GM19025 (cell line): Measurements from ENCODE around the gene STT3A.
"Not testable (repeated sequence)": the region's sequence is repeated elsewhere in the genome, so short reads cannot be mapped to it uniquely, and the experiment has no call there.

Experiments
- ATAC-seq: cut with Tn5 transposase; IDR thresholded peaks from one replicate; pipeline ENCODE4 v1.9.1; 2021; ENCODE audit warnings: mild to moderate bottlenecking, low read depth, moderate library complexity; ENCODE audit not compliant: unreplicated experiment

Gene STT3A

DNA sequence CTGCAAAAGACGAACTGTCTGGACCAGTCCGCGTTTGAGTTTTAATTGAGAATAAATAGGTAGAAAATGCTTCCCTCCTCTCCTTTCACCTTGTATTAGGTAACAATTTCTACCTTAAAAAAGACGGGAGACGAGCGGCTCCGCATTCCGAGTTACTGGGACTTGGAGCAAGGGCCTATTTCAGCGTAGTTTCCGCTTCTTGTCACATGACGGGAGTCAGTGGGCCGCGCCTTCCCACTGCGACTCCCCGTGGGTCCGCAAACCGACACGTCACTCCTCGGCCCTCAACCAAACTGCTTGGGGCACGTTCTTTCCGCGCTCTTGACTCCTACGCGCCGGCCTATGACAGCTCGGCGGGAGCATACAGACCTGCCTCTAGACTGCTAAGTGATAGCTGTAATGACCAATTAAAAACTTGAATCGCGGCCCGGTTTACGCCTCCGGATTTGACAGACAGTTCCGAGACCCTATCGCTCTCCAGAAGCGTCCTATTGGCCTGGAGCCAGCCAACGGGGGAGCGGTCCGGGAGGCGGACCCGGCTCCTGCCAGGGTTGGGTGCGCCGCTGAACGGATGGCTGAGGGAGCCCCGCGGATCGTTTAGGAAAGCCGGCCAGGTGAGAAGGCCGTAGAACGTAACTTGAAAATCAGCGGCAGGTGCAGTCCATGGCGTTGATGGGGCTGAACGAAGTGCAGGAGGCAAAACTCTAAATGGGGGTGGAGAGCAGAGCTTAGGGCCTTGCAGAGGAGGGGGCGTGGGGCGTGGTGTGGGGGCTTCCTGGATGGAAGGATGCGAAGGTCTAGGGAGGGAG, at the start of gene STT3A:
STT3A (plus strand) TSS at position 548 of the 809 bp plus-strand sequence. CDS start 3,064 bp downstream, outside the sequence.
- peak; percentile 98 for ATAC-seq

DNA sequence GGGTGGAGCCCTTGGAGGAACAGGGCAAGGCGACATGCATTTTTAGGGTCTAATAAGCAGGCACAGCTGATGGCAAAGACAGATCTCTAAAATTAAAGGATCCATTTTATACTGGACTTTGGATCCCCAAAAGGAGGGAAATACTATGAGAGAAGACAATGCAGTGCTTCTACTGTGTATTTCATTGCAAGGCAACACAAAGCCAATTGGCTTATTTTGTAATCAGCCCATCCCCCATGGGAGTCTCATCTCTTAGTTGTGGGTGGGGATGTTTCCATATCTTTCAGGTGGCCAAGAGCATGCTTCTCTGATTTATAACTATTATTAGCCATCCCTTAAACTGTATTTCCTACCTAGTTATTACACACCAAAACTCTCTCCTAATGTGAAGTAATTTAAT, 41.9 kb upstream of the STT3A start:
- no peak for ATAC-seq

DNA sequence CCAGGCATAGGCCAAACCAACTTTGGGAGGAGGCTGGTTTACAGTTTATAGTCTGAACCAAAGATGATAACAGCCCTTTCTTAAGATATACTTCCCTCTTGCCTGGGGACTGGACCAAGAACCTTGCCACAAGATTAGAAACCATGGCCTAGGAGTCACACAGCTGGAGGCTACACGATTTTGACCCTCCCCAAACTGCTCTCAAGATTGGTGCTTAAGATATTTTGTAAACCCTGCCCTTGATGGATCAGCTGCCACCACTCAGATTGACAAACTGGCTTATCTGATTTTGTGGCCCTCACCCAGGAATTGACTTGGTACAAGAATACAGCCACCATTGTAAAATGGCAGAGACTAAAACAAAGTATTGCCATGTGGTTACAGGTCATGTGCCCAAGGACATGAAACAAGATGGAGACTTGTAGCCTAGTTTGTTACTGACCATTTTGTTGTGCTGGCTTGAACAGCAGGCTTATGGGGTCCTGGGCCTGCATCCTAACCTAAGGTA, 40.8 kb upstream of the STT3A start:
- no peak for ATAC-seq

DNA sequence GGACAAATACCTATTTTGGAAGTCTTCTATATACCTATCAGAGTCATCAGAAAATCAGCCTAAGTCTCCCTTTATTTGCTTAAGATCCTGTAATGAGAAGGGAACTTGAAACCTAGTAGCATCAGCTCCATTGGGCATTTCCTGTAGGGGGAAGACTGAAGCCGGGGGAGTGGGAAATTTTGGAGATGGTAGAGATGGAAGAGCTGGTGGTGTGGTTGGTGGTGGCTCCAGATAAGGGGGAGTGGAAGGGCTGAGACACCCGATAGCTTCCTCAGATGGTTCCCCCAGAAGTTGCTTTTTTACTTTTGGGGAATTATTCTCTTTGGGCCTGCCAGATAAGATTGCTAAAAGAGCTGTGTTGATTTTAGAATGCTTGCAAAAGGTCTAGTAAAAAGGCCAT, 39.7 kb upstream of the STT3A start:
- no peak for ATAC-seq

DNA sequence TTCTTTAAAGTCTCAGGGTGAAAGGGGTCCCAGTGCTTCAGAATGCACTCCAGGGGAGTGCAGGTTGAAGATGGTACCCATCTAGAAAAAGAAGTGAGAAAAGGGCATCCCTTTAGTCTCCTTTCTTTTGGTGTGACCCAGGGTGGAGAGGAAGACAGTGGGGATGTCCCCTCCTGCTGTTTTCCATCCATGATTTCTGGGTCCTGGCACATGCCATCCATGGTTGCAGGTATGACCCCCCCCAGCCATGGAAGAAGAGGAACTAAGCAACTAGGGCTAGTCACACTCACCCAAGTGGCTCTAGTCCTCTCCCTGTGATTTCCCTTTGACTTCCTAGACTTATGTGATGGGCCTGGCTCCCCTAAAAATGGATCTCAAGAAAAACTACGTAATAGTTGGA, 39.3 kb upstream of the STT3A start:
- ATAC-seq = no peak

DNA sequence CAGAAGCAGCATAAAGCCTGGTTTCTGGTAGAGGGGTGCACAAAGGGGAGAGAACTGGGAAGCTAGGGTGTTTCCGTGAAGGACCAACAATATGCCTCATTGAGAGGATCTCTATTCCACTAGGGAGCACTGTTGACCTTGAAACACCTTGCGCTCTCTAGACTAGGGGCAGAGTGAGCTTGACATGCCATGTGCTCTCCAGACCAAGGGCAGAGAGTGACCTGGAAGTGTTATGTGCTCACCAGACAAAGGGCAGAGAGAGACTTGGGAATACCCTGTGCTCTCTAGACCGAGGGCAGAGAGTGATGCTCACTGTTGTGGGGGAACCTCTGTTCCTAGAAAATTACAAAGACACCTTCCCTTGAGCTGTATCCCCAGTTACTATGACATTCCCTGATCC, 38.6 kb upstream of the STT3A start:
- ATAC-seq = no peak

DNA sequence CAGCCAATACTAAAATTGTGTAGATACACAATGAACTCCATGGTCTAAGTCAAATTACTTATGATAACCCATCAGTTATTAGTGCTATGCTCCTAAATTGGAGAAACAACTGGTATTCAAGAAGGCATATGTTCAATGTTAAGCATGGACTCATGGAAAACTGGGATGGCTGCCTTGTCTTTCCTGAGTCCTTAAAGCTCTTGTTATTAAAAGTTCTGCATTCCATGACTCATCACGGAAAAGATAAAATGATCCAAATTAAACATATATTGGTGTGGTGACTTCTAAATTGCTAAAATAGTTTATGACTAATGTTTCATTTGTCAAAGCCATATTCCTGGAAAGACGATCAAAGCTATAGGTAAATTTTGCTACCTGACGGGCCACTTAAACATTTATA, 32.8 kb upstream of the STT3A start:
- no peak for ATAC-seq

DNA sequence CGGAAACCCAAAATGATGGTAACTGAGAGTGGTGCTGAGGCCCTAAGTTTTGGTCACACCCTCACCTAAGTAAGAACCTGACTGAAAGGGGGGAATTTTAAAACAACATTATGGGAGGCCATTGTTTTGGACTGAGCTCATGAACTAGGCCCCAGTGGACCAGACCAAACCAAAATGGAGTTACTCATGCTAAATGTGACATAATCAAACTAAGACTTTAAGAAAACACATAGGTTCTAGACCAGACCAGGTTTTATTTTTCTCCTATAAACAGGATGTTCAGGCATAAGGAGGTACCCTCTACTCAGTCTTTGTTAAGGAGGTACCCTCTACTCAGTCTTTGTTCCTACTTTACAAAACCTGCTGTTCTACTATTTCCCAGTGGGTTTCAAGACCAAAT, 30.7 kb upstream of the STT3A start:
- no peak for ATAC-seq

DNA sequence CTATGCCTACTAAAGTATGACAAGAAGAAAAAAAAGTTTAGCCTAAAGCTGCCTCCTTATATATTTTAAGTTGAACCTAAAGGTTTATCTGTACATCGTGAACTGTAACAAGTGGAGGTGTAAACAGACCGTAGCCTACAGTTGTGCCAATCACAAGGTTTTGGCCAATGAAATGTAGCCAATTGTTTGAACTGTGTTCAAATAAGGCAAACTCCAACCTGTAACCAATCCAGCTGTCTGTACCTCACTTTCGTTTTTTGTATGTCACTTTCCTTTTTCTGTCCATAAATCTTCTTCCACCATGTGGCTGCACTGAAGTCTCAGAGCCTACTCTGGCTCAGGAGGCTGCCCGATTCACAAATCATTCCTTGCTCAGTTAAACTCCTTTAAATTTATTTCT, 30.2 kb upstream of the STT3A start:
- ATAC-seq = no peak

DNA sequence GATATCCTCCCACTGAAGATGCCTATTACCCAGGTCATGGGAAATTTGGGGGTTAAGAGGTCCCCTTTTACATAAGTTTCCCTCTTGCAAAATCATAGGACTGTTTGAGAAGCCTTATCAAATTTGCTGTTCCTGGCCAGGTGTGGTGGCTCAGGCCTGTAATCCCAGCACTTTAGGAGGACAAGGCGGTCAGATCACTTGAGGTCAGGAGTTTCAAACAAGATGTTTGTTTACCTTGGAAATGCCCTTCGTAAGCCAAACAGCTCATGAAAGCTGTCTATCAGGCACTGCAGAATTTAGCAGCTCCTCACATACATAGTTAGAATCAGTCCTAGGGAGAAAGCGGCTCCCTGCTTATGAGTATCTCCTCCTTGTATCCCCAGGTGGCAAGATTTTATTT, 28.3 kb upstream of the STT3A start:
- ATAC-seq = no peak

DNA sequence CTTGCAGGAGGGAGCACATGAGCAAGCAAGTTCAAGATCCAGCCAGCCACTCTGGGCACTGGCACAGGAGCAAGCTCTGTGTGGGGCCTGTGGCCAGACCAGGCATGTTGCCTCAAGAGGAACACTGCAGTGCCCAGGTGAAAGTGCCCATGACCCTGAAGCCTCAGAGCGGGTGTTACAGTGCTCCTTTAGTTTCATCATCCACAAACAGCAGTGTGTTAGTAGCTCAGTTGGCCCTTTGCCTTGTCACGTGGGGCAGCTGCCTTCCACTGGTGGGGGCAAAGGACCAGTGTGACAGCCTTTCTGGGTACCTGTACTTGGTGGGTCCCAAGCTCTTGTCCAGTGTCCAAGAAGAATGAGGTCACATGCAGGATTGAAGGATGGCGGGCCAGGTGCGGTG, 26.4 kb upstream of the STT3A start:
- no peak for ATAC-seq

- peak; percentile 96 for ATAC-seq
Observed at GRCh38 chr11:125568970-125569914, 23.4 kb upstream of the STT3A start, which contains the start of gene EI24. Gene EI24 (plus strand): TSS chr11:125569477. CDS start chr11:125572528, 3,051 bp downstream.

GRCh38 chr11:125569915-125570621, 22.6 kb upstream of the STT3A start:
- no peak for ATAC-seq

DNA sequence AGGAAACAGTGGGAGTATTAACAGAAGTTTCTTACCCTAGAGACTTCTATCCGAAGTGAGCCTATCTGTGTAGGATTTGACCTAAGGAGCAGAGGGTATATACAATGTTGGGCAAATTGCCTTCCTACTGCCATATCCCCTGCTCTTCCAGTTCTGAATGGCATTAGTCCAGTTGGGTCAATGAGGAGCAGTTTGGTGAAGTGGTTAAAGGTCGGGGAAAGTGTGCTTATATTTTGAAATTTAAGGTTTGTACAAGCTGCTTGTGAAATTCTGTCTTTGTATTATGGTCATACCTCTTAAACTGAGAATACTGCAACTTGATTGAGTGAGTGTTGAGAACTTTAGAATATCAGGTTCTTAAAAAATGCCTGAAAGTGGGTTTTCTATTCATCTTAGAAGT, 21.7 kb upstream of the STT3A start:
- no peak for ATAC-seq

GRCh38 chr11:125572916-125573315, 19.7 kb upstream of the STT3A start:
- no peak for ATAC-seq

DNA sequence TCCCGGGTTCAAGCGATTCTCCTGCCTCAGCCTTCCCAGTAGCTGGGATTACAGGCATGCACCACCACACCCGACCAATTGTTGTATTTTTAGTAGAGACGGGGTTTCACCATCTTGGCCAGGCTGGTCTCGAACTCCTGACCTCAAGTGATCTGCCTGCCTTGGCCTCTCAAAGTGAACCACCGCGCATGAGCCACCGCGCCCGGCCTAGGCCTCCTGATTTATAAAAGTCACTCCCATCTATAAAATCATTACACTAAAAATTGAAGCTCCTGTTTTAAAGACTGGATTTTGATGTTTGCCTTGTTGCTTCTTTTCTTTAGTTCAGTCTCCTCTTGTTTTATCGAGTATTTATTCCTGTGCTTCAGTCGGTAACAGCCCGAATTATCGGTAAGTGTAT, 15.5 kb upstream of the STT3A start:
- not testable (repeated sequence) for ATAC-seq

DNA sequence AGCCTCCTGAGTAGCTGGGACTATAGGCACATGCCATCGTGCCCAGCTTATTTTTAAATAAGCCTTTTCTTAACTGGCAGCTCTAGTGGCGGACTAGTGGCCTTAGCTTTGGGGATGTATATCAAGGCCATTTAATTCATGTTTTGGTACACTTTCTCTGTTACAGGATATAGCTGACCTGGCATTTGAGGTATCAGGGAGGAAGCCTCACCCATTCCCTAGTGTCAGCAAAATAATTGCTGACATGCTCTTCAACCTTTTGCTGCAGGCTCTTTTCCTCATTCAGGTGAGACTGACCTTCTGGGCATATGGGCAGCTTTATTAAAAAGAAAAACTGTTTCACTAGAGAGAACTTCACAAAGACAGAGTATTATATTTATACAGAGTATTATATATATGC, 13.9 kb upstream of the STT3A start:
- no peak for ATAC-seq

GRCh38 chr11:125579811-125580210, 12.8 kb upstream of the STT3A start:
- ATAC-seq = no peak

DNA sequence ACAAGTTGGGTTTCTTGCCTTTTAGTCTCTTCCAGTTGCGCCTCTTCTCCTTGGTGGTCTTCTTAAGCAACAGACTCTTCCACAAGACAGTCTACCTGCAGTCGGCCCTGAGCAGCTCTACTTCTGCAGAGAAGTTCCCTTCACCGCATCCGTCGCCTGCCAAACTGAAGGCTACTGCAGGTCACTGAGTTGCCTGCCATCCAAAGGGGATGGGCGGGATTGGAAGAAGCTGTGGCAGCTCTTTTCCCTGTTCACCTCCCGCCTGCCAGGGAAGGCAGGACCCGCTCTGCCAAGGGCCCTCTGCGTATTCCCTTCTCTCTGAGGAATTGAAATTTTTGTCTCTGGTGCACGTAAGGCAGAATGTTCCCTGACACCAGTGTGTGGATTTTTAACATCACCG, 9.2 kb upstream of the STT3A start:
- ATAC-seq = no peak

- no peak for ATAC-seq
Observed at GRCh38 chr11:125585487-125585886, 7.2 kb upstream of the STT3A start.

DNA sequence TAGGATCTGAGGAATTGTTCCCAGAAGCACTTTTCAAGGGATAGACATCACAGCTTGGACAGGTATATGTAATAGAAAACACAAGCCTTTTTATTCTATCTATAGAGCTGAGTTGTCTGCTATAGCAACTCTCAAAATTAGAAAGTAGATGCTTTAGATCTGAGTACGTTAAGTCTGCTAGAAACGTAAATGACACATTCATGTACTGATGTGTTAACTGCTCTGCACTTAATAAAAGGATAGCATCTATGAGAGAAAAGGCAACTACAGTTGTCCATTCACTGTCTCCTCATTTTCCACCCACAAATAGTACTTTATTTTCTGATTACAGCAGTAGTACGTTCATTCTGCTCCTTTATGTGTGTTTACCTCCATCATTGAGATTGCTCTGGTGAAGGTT, 6.0 kb upstream of the STT3A start:
- no peak for ATAC-seq
